GM19328 (cell line): ENCODE data around the gene SPATA45.

Experiments
- ATAC-seq: cut with Tn5 transposase; IDR thresholded peaks from one replicate; pipeline ENCODE4 v1.9.1; 2021; ENCODE audit warnings: mild to moderate bottlenecking, moderate library complexity; ENCODE audit not compliant: unreplicated experiment

Gene SPATA45

DNA sequence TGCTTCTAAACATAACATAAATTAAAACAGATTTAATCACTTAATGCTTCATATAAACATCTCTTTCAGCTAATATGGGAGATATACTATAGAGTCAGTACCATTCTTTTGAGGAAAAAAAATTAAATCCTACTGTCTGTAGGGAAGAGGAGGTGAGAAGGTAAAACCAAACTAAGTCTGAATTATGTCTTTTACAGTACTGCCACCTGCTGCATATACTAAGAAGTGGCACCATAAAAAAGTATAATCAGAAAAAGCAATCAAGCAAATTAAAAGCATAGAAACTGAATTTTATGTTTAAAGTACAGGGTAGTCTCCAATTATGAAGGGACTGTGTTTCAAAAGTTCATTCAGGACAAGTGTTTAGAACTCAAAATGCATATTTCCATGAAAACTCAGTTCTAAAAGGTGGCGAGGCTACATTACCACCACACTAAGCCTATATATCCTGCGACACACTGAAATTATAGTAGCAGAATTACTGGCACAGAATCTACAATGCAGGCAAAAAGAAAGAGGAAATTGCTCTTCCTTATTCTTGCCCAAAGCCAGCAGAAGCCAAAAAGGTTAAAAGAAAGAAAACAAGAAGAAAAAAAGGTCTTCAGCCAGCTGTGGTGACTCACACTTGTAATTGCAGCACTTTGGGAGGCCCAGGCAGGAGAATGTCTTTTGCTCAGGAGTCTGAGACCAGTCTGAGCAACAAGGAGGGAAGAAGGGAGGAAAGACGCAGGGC lies 64.9 kb downstream of the SPATA45 start:
- no peak for ATAC-seq

- ATAC-seq, result no peak
Measured at GRCh38 chr1:212781225-212781624, 66.2 kb downstream of the SPATA45 start.

GRCh38 chr1:212780759-212781158 lies 66.7 kb downstream of the SPATA45 start:
- no peak for ATAC-seq
